IMR-90 (cell line): Measurements from ENCODE around the gene PPP1R3D. TPM values are rescaled to one million over a fixed set of nuclear protein-coding genes. Genes with fewer than 3 reads are reported as not detected.

ENCODE experiments used
- ATAC-seq: fragments of 200-7000 bp; cut with Tn5 transposase; 2 replicates; pipeline ENCODE4 v1.9.1; 2020; ENCODE audit warnings: low read depth, mild to moderate bottlenecking, moderate library complexity
- BruUV-seq: library from RNA; stranded (reverse); fragments of 400-500 nt; replicated peaks from 2 replicates; lab custom pipeline; 2021; lab: Mats Ljungman, UMichigan
- CTCF ChIA-PET: fragments of 300-600 bp; formaldehyde crosslinking; extraction: SDS; loops from one replicate; lab custom pipeline; 2021; ENCODE audit warnings: antibody characterized with exemption; lab: Yijun Ruan, JAX
- POLR2A ChIA-PET: fragments of 300-600 bp; sonication (Branson Sonifier 250); formaldehyde crosslinking; loops from one replicate; lab custom pipeline; 2022; ENCODE audit warnings: antibody characterized with exemption; ENCODE audit not compliant: unreplicated experiment; lab: Charles Lee
- DNase-seq: peaks from one replicate; pipeline ENCODE4 v3.0.0; 2013
- H2AFZ ChIP-seq: replicated peaks from 2 replicates; pipeline ENCODE3; 2013; ENCODE audit warnings: low read length, mild to moderate bottlenecking; ENCODE audit not compliant: poor library complexity
- H2AK5ac ChIP-seq: 2 replicates; pipeline ENCODE4 v1.6.1; 2013; ENCODE audit warnings: low read depth, low read length, inconsistent platforms
- H2AK9ac ChIP-seq: replicated peaks from 2 replicates; pipeline ENCODE3; 2013; ENCODE audit warnings: mild to moderate bottlenecking, low read depth, low read length, moderate library complexity; ENCODE audit not compliant: poor library complexity
- H2BK120ac ChIP-seq: 2 replicates; pipeline ENCODE4 v1.6.1; 2013; ENCODE audit warnings: low read depth, low read length, inconsistent platforms
- H2BK15ac ChIP-seq: 3 replicates; pipeline ENCODE4 v1.6.1; 2013; ENCODE audit warnings: low read depth, low read length, inconsistent platforms
- H2BK20ac ChIP-seq: 2 replicates; pipeline ENCODE4 v1.6.1; 2013; ENCODE audit warnings: low read depth, mild to moderate bottlenecking, inconsistent platforms, low read length, moderate library complexity
- H2BK5ac ChIP-seq: 2 replicates; pipeline ENCODE4 v1.6.1; 2013; ENCODE audit warnings: mild to moderate bottlenecking, low read depth, low read length, inconsistent platforms; ENCODE audit not compliant: poor library complexity, severe bottlenecking
- H3K14ac ChIP-seq: replicated peaks from 2 replicates; pipeline ENCODE4 v1.6.1; 2013; ENCODE audit warnings: low read depth, low read length, inconsistent platforms
- H3K18ac ChIP-seq: 2 replicates; pipeline ENCODE4 v1.6.1; 2013; ENCODE audit warnings: low read depth, low read length, control low read depth
- H3K23ac ChIP-seq: 2 replicates; pipeline ENCODE4 v1.6.1; 2013; ENCODE audit warnings: low read depth, low read length, inconsistent platforms
- H3K27ac ChIP-seq: 2 replicates; pipeline ENCODE4 v1.5.1; 2013; ENCODE audit warnings: mild to moderate bottlenecking, control low read depth, low read length; ENCODE audit not compliant: insufficient read depth
- H3K27me3 ChIP-seq: 2 replicates; pipeline ENCODE4 v1.6.1; 2013; ENCODE audit warnings: low read length; ENCODE audit not compliant: control insufficient read depth, insufficient read depth
- H3K36me3 ChIP-seq: 2 replicates; pipeline ENCODE4 v1.6.1; 2013; ENCODE audit warnings: low read length, mixed read lengths; ENCODE audit not compliant: control insufficient read depth, insufficient read depth
- H3K4ac ChIP-seq: 2 replicates; pipeline ENCODE4 v1.6.1; 2013; ENCODE audit warnings: low read depth, low read length, inconsistent platforms
- H3K4me1 ChIP-seq: 2 replicates; pipeline ENCODE4 v1.6.1; 2013; ENCODE audit warnings: low read length, mixed read lengths; ENCODE audit not compliant: control insufficient read depth, insufficient read depth
- H3K4me2 ChIP-seq: 2 replicates; pipeline ENCODE4 v1.6.1; 2013; ENCODE audit warnings: low read depth, mild to moderate bottlenecking, control low read depth, low read length, moderate library complexity
- H3K4me3 ChIP-seq: 2 replicates; pipeline ENCODE4 v1.5.1; 2013; ENCODE audit warnings: low read depth, mild to moderate bottlenecking, control low read depth, low read length, moderate library complexity; ENCODE audit not compliant: insufficient read depth
- H3K56ac ChIP-seq: 2 replicates; pipeline ENCODE4 v1.6.1; 2013; ENCODE audit warnings: low read length, inconsistent platforms; ENCODE audit not compliant: insufficient read depth; ENCODE audit errors: extremely low read depth
- H3K79me1 ChIP-seq, 2 experiments: 2 replicates each; pipeline ENCODE4 v1.6.1; 2013; ENCODE audit warnings: low read length in 2 of 2, inconsistent platforms in 1 of 2, low read depth in 1 of 2
- H3K9ac ChIP-seq: 2 replicates; pipeline ENCODE4 v1.6.1; 2013; ENCODE audit warnings: low read depth, low read length, control low read depth
- H3K9me1 ChIP-seq: 2 replicates; pipeline ENCODE4 v1.6.1; 2013; ENCODE audit warnings: low read length, inconsistent platforms; ENCODE audit not compliant: insufficient read depth
- H3K9me3 ChIP-seq: 2 replicates; pipeline ENCODE4 v1.6.1; 2013; ENCODE audit warnings: low read length; ENCODE audit not compliant: control insufficient read depth, insufficient read depth
- H4K20me1 ChIP-seq: 2 replicates; pipeline ENCODE4 v1.6.1; 2013; ENCODE audit warnings: low read length, inconsistent platforms; ENCODE audit not compliant: insufficient read depth
- H4K5ac ChIP-seq: 2 replicates; pipeline ENCODE4 v1.6.1; 2013; ENCODE audit warnings: mild to moderate bottlenecking, low read depth, low read length, control low read depth
- H4K8ac ChIP-seq, 2 experiments: 2 replicates each; pipeline ENCODE4 v1.6.1; 2013; ENCODE audit warnings: low read depth in 2 of 2, low read length in 2 of 2, control low read depth in 1 of 2, inconsistent platforms in 1 of 2
- H4K91ac ChIP-seq: 2 replicates; pipeline ENCODE4 v1.6.1; 2013; ENCODE audit warnings: low read depth, low read length, inconsistent platforms; ENCODE audit not compliant: insufficient read depth
- BHLHE40 ChIP-seq: fragments of 150-350 bp; IDR thresholded peaks from 2 replicates; pipeline ENCODE4 v1.6.1; 2016; ENCODE audit warnings: mild to moderate bottlenecking, low read depth, low read length
- CEBPB ChIP-seq: IDR thresholded peaks from 2 replicates; pipeline ENCODE4 v1.6.1; 2012; ENCODE audit warnings: low read depth, low read length, improper control_type of control experiment
- CHD1 ChIP-seq: IDR thresholded peaks from 2 replicates; pipeline ENCODE4 v1.6.1; 2012; ENCODE audit warnings: low read depth, low read length, improper control_type of control experiment
- FOS ChIP-seq: fragments of 150-350 bp; IDR thresholded peaks from 2 replicates; pipeline ENCODE4 v1.6.1; 2016; ENCODE audit warnings: low read depth, low read length
- MAFK ChIP-seq: IDR thresholded peaks from 2 replicates; pipeline ENCODE4 v1.6.1; 2012; ENCODE audit warnings: low read depth, low read length, improper control_type of control experiment
- MAZ ChIP-seq: IDR thresholded peaks from 2 replicates; pipeline ENCODE4 v1.6.1; 2012; ENCODE audit warnings: low read depth, mild to moderate bottlenecking, low read length, improper control_type of control experiment, moderate library complexity, borderline replicate concordance
- MXI1 ChIP-seq: IDR thresholded peaks from 2 replicates; pipeline ENCODE4 v1.6.1; 2012; ENCODE audit warnings: low read depth, mild to moderate bottlenecking, low read length, moderate library complexity, borderline replicate concordance
- NFE2L2 ChIP-seq: fragments of 150-350 bp; IDR thresholded peaks from 2 replicates; pipeline ENCODE4 v1.6.1; 2016; ENCODE audit warnings: low read depth, mild to moderate bottlenecking, low read length
- POLR2A ChIP-seq: IDR thresholded peaks from 2 replicates; pipeline ENCODE4 v1.6.1; 2012; ENCODE audit warnings: mild to moderate bottlenecking, low read depth, low read length
- RAD21 ChIP-seq: IDR thresholded peaks from 2 replicates; pipeline ENCODE4 v1.6.1; 2012; ENCODE audit warnings: low read length, improper control_type of control experiment
- RCOR1 ChIP-seq: IDR thresholded peaks from 2 replicates; pipeline ENCODE4 v1.6.1; 2012; ENCODE audit warnings: mild to moderate bottlenecking, low read length, improper control_type of control experiment; ENCODE audit not compliant: insufficient replicate concordance
- RFX5 ChIP-seq: IDR thresholded peaks from 2 replicates; pipeline ENCODE4 v1.8.0; 2012; ENCODE audit warnings: low read depth, mild to moderate bottlenecking, low read length, moderate library complexity
- SMC3 ChIP-seq: fragments of 150-350 bp; IDR thresholded peaks from 2 replicates; pipeline ENCODE4 v1.6.1; 2016; ENCODE audit warnings: low read depth, mild to moderate bottlenecking, antibody characterized with exemption, low read length, moderate library complexity
- WGBS, 2 experiments: methylation state at CpG; one replicate each; pipeline versions ENCODE4 v1.1.5 to v1.1.7; 2013; ENCODE audit warnings: missing lambda C conversion rate in 2 of 2; ENCODE audit not compliant: insufficient read length in 1 of 2; ENCODE audit errors: extremely low coverage in 2 of 2; 5-methylcytosine and 5-hydroxymethylcytosine counted together
- dilution Hi-C: fragments of 300-500 bp; cut with HindIII; formaldehyde crosslinking; loops from one replicate; pipeline ENCODE4 v1.14.3; 2018; ENCODE audit warnings: low sequenced_read_pairs; ENCODE audit not compliant: unreplicated experiment
- in situ Hi-C: fragments of 300-500 bp; cut with MboI; formaldehyde crosslinking; loops from 3 replicates; pipeline ENCODE4 v1.14.3; 2019; ENCODE audit warnings: low sequenced_read_pairs, inconsistent platforms, mixed read lengths
- intact Hi-C: fragments of 100-400 bp; cut with micrococcal nuclease; formaldehyde crosslinking; loops from 2 replicates; pipeline ENCODE4 v1.10.0; 2022
- polyA plus RNA-seq, 3 experiments: library from polyadenylated mRNA; depleted of rRNA; stranded (reverse); fragments of >200 nt; gene quantifications; 2 replicates each; pipeline ENCODE4 v1.2.3, GENCODE V29; 2012; ENCODE audit warnings: low replicate concordance in 1 of 3
- total RNA-seq: library from RNA; depleted of rRNA; stranded (reverse); fragments of >200 nt; gene quantifications from 2 replicates; pipeline ENCODE4 v1.2.3, GENCODE V29; 2012
- TF ChIP-seq, protein P1 (sequence below): fragments of 150-350 bp; IDR thresholded peaks from 2 replicates; pipeline ENCODE4 v1.6.1; 2016; ENCODE audit warnings: low read depth, mild to moderate bottlenecking, low read length, moderate library complexity, borderline replicate concordance
- TF ChIP-seq, protein P2 (sequence below): fragments of 150-350 bp; IDR thresholded peaks from 2 replicates; pipeline ENCODE4 v1.6.1; 2017; ENCODE audit warnings: mild to moderate bottlenecking, antibody characterized with exemption, low read length, low read depth
- TF ChIP-seq, protein P3 (sequence below): conservative IDR thresholded peaks from 2 replicates; pipeline ENCODE4 v1.5.1; 2012; ENCODE audit warnings: mild to moderate bottlenecking, low read depth, low read length, improper control_type of control experiment

Gene PPP1R3D
- total and polyA plus RNA-seq, 2 of the 4 experiments (the other 2 are of a cell fraction) = 1.6 to 2.7 TPM

DNA sequence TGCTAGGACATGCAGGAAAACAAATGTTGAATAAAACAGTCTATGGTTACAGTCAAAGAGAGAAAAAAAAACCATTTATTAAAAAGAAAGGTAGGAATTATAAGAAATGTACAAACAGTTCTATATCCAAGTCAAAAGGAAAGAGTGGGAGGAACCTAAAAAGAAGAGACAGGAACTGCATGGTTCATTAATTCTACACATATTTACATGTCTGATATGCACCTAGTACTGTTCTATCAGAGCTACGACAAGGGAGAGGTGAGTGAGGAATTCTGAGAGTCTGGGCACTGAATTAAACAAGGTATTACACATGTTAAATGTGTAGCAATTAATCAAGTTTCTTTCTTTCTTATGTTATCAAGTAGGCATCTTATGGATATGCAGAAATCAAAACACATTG lies 48.5 kb downstream of the PPP1R3D start:
- ChIA-PET CTCF (no interaction called here), POLR2A (no interaction called here)
- dilution Hi-C loops = no loop called here
- H2AK9ac ChIP-seq = no peak overlapping the region
- H3K23ac ChIP-seq = no peak overlapping the region
- H2BK5ac ChIP-seq = no peak overlapping the region
- H2AK5ac ChIP-seq = no peak overlapping the region
- H4K5ac ChIP-seq = no peak overlapping the region
- H4K91ac ChIP-seq = no peak overlapping the region
- ATAC-seq (no peak), DNase-seq (no peak)
- H3K27me3 ChIP-seq = no peaks in the 10 kb centered on the region
- H3K27ac ChIP-seq = no peak overlapping the region
- no peak overlapping the region for H3K4me3 ChIP-seq
- no peak overlapping the region for H3K4ac ChIP-seq
- no TSS peak for BruUV-seq
- no peak overlapping the region for H4K8ac ChIP-seq
- TF ChIP-seq MAFK (no peak), CHD1 (no peak), FOS (no peak), RAD21 (no peak), POLR2A (no peak), BHLHE40 (no peak), RCOR1 (no peak), MAZ (no peak), RFX5 (no peak), NFE2L2 (no peak), MXI1 (no peak), CEBPB (no peak), SMC3 (no peak)
- TF ChIP-seq, protein P1, sequence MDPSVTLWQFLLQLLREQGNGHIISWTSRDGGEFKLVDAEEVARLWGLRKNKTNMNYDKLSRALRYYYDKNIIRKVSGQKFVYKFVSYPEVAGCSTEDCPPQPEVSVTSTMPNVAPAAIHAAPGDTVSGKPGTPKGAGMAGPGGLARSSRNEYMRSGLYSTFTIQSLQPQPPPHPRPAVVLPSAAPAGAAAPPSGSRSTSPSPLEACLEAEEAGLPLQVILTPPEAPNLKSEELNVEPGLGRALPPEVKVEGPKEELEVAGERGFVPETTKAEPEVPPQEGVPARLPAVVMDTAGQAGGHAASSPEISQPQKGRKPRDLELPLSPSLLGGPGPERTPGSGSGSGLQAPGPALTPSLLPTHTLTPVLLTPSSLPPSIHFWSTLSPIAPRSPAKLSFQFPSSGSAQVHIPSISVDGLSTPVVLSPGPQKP = no peak
- TF ChIP-seq, protein P2, sequence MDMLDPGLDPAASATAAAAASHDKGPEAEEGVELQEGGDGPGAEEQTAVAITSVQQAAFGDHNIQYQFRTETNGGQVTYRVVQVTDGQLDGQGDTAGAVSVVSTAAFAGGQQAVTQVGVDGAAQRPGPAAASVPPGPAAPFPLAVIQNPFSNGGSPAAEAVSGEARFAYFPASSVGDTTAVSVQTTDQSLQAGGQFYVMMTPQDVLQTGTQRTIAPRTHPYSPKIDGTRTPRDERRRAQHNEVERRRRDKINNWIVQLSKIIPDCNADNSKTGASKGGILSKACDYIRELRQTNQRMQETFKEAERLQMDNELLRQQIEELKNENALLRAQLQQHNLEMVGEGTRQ = no peak
- TF ChIP-seq, protein P3, sequence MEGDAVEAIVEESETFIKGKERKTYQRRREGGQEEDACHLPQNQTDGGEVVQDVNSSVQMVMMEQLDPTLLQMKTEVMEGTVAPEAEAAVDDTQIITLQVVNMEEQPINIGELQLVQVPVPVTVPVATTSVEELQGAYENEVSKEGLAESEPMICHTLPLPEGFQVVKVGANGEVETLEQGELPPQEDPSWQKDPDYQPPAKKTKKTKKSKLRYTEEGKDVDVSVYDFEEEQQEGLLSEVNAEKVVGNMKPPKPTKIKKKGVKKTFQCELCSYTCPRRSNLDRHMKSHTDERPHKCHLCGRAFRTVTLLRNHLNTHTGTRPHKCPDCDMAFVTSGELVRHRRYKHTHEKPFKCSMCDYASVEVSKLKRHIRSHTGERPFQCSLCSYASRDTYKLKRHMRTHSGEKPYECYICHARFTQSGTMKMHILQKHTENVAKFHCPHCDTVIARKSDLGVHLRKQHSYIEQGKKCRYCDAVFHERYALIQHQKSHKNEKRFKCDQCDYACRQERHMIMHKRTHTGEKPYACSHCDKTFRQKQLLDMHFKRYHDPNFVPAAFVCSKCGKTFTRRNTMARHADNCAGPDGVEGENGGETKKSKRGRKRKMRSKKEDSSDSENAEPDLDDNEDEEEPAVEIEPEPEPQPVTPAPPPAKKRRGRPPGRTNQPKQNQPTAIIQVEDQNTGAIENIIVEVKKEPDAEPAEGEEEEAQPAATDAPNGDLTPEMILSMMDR = no peak
- H3K56ac ChIP-seq = no peak overlapping the region
- no peak overlapping the region for H2BK15ac ChIP-seq
- no peaks in the 10 kb centered on the region for H3K4me1 ChIP-seq
- H3K9ac ChIP-seq = no peak overlapping the region
- no peak overlapping the region for H2BK120ac ChIP-seq
- intact Hi-C loops = no loop called here
- no peaks in the 10 kb centered on the region for H3K9me1 ChIP-seq
- no peak overlapping the region for H2BK20ac ChIP-seq
- H3K79me1 ChIP-seq = no peaks in the 10 kb centered on the region
- H3K36me3 ChIP-seq = no peaks in the 10 kb centered on the region
- in situ Hi-C loops = no loop called here
- no peak overlapping the region for H2AFZ ChIP-seq
- no CpG with 5 or more reads among the region's 1 CpG for WGBS, 2 experiments
- no peak overlapping the region for H3K14ac ChIP-seq
- no peaks in the 10 kb centered on the region for H4K20me1 ChIP-seq
- H3K9me3 ChIP-seq = no peaks in the 10 kb centered on the region
- H3K4me2 ChIP-seq = no peak overlapping the region
- H3K18ac ChIP-seq = no peak overlapping the region
